Ectodermal cell (in vitro differentiated cells): ENCODE data around the gene PAPSS1.
A peak's percentile ranks its signal among the peaks of the same experiment; 100 is the strongest.

Experiments
- H3K27ac ChIP-seq: 2 replicates; pipeline ENCODE4 v1.7.0; 2013; ENCODE audit warnings: mild to moderate bottlenecking, low read depth, low read length; ENCODE audit not compliant: insufficient read depth, poor library complexity, severe bottlenecking
- H3K27me3 ChIP-seq: 2 replicates; pipeline ENCODE4 v1.7.0; 2013; ENCODE audit warnings: mild to moderate bottlenecking, low read length; ENCODE audit not compliant: insufficient read depth, control insufficient read depth, poor library complexity, severe bottlenecking
- H3K36me3 ChIP-seq: one replicate; pipeline ENCODE4 v1.7.0; 2013; ENCODE audit warnings: low read length; ENCODE audit not compliant: control insufficient read depth, insufficient read depth
- H3K4me1 ChIP-seq: one replicate; pipeline ENCODE4 v1.7.0; 2013; ENCODE audit warnings: low read length; ENCODE audit not compliant: control insufficient read depth, insufficient read depth
- H3K4me3 ChIP-seq: 2 replicates; pipeline ENCODE4 v1.7.0; 2013; ENCODE audit warnings: low read depth, low read length, control low read depth; ENCODE audit not compliant: insufficient read depth
- H3K9me3 ChIP-seq: 2 replicates; pipeline ENCODE4 v1.7.0; 2013; ENCODE audit warnings: mild to moderate bottlenecking, low read length, moderate library complexity; ENCODE audit not compliant: control insufficient read depth
- WGBS, 2 experiments: methylation state at CpG; one replicate each; pipeline ENCODE4 v1.1.7; 2013; ENCODE audit warnings: missing lambda C conversion rate in 2 of 2; 5-methylcytosine and 5-hydroxymethylcytosine counted together

Gene PAPSS1

GRCh38 chr4:107578321-107578720 is 141.7 kb downstream of the PAPSS1 start:
- no peaks in the 10 kb centered on the region for H3K27me3 ChIP-seq
- WGBS, 2 experiments = 90 to 93% methylated on average over 2 of the region's 2 CpGs
- no peaks in the 10 kb centered on the region for H3K9me3 ChIP-seq
- no peaks in the 10 kb centered on the region for H3K36me3 ChIP-seq
- H3K27ac ChIP-seq = no peak overlapping the region
- H3K4me1 ChIP-seq = no peaks in the 10 kb centered on the region
- no peak overlapping the region for H3K4me3 ChIP-seq

GRCh38 chr4:107577743-107578142 is 142.3 kb downstream of the PAPSS1 start:
- Histone ChIP-seq H3K4me3 (no peak overlapping the region), H3K9me3 (no peaks in the 10 kb centered on the region), H3K27me3 (no peaks in the 10 kb centered on the region), H3K36me3 (no peaks in the 10 kb centered on the region), H3K4me1 (no peaks in the 10 kb centered on the region), H3K27ac (no peak overlapping the region)
- 100% methylated on average over 1 of the region's 3 CpGs; no CpG with 5 or more reads in 1 of the 2 experiments for WGBS, 2 experiments

GRCh38 chr4:107575243-107575642 is 144.8 kb downstream of the PAPSS1 start:
- 94 to 95% methylated on average over 9 to 10 of the region's 10 CpGs for WGBS, 2 experiments
- H3K27ac ChIP-seq = no peak overlapping the region

GRCh38 chr4:107572281-107572680 is 147.8 kb downstream of the PAPSS1 start:
- Histone ChIP-seq H3K36me3 (no peaks in the 10 kb centered on the region), H3K4me3 (no peak overlapping the region), H3K27ac (no peak overlapping the region), H3K27me3 (no peaks in the 10 kb centered on the region), H3K9me3 (no peaks in the 10 kb centered on the region), H3K4me1 (no peaks in the 10 kb centered on the region)
- WGBS, 2 experiments = no CpG with 5 or more reads among the region's 2 CpGs

More at GRCh38 chr4:107575243-107575642, 144.8 kb downstream of the PAPSS1 start:
- Histone ChIP-seq H3K9me3 (no peaks in the 10 kb centered on the region), H3K27me3 (no peaks in the 10 kb centered on the region), H3K4me3 (no peak overlapping the region), H3K36me3 (no peaks in the 10 kb centered on the region), H3K4me1 (no peaks in the 10 kb centered on the region)

GRCh38 chr4:107570952-107571351 is 149.1 kb downstream of the PAPSS1 start:
- H3K27me3 ChIP-seq = no peaks in the 10 kb centered on the region
- H3K4me3 ChIP-seq = no peak overlapping the region
- no peaks in the 10 kb centered on the region for H3K4me1 ChIP-seq
- H3K36me3 ChIP-seq = no peaks in the 10 kb centered on the region
- H3K27ac ChIP-seq = no peak overlapping the region
- H3K9me3 ChIP-seq = no peaks in the 10 kb centered on the region
- WGBS, 2 experiments = 94 to 100% methylated on average over 2 of the region's 2 CpGs

GRCh38 chr4:107564326-107564725 is 155.7 kb downstream of the PAPSS1 start:
- 18% methylated on average over 5 of the region's 5 CpGs for WGBS, 2 experiments
- H3K4me3 ChIP-seq = no peak overlapping the region
- H3K36me3 ChIP-seq = no peaks in the 10 kb centered on the region
- peaks cover 25% of the 10 kb centered on the region for H3K4me1 ChIP-seq
- H3K9me3 ChIP-seq = no peaks in the 10 kb centered on the region
- H3K27me3 ChIP-seq = no peaks in the 10 kb centered on the region
- peak overlapping the region; percentile 64 for H3K27ac ChIP-seq
